Loucy (cell line): ENCODE results near the gene MTF1.

Source experiments
- H2AFZ ChIP-seq: fragments of 200-600 bp; sonication (generic); 2 replicates; pipeline ENCODE4 v1.6.0; 2016; ENCODE audit warnings: antibody characterized with exemption, mild to moderate bottlenecking, low read length, moderate library complexity
- H3F3A ChIP-seq: fragments of 200-600 bp; 2 replicates; pipeline ENCODE4 v1.6.0; 2016; ENCODE audit warnings: antibody characterized with exemption, low read depth, mild to moderate bottlenecking
- H3K27me3 ChIP-seq: fragments of 200-600 bp; sonication (generic); 2 replicates; pipeline ENCODE4 v1.6.1; 2014; ENCODE audit warnings: low read length, mild to moderate bottlenecking; ENCODE audit not compliant: insufficient read depth, poor library complexity, severe bottlenecking
- H3K36me3 ChIP-seq: fragments of 200-600 bp; sonication (generic); 2 replicates; pipeline ENCODE4 v1.6.1; 2016; ENCODE audit warnings: low read length; ENCODE audit not compliant: insufficient read depth
- H3K4me1 ChIP-seq: fragments of 200-600 bp; sonication (generic); 2 replicates; pipeline ENCODE4 v1.5.1; 2014; ENCODE audit warnings: low read length, mild to moderate bottlenecking; ENCODE audit not compliant: insufficient read depth, poor library complexity, severe bottlenecking
- H3K4me2 ChIP-seq: fragments of 200-600 bp; sonication (generic); 2 replicates; pipeline ENCODE4 v1.6.0; 2014; ENCODE audit warnings: antibody characterized with exemption, low read length, low read depth, mild to moderate bottlenecking; ENCODE audit not compliant: poor library complexity, severe bottlenecking
- H3K4me3 ChIP-seq: fragments of 200-600 bp; sonication (generic); 2 replicates; pipeline ENCODE4 v1.5.1; 2014; ENCODE audit warnings: low read length, mild to moderate bottlenecking, mixed read lengths; ENCODE audit not compliant: poor library complexity, severe bottlenecking
- H3K79me2 ChIP-seq: fragments of 200-600 bp; sonication (generic); 2 replicates; pipeline ENCODE4 v1.6.1; 2014; ENCODE audit warnings: low read length; ENCODE audit not compliant: insufficient read depth
- H3K9ac ChIP-seq: fragments of 200-600 bp; sonication (generic); 2 replicates; pipeline ENCODE4 v1.6.0; 2014; ENCODE audit warnings: mild to moderate bottlenecking, low read depth, low read length, moderate library complexity; ENCODE audit not compliant: poor library complexity, severe bottlenecking
- H3K9me2 ChIP-seq: fragments of 200-600 bp; sonication (generic); replicated peaks from 2 replicates; pipeline ENCODE4 v1.6.1; 2016; ENCODE audit warnings: low read depth, low read length, mixed read lengths
- H3K9me3 ChIP-seq: fragments of 200-600 bp; sonication (generic); 2 replicates; pipeline ENCODE4 v1.6.1; 2014; ENCODE audit warnings: mild to moderate bottlenecking, antibody characterized with exemption, low read length, low read depth; ENCODE audit not compliant: insufficient read depth
- H4K20me1 ChIP-seq: fragments of 200-600 bp; sonication (generic); 2 replicates; pipeline ENCODE4 v1.6.0; 2014; ENCODE audit warnings: antibody characterized with exemption, low read length, mild to moderate bottlenecking; ENCODE audit not compliant: insufficient read depth, poor library complexity, severe bottlenecking
- EZH2phosphoT487 ChIP-seq: fragments of 200-600 bp; IDR thresholded peaks from 2 replicates; pipeline ENCODE4 v1.6.1; 2018; ENCODE audit warnings: antibody characterized with exemption, mild to moderate bottlenecking, moderate library complexity, borderline replicate concordance
- TF ChIP-seq, protein P1 (sequence below): fragments of 200-600 bp; sonication (generic); conservative IDR thresholded peaks from 2 replicates; pipeline ENCODE4 v1.5.1; 2014; ENCODE audit warnings: mild to moderate bottlenecking, antibody characterized with exemption, low read length

Gene MTF1

DNA sequence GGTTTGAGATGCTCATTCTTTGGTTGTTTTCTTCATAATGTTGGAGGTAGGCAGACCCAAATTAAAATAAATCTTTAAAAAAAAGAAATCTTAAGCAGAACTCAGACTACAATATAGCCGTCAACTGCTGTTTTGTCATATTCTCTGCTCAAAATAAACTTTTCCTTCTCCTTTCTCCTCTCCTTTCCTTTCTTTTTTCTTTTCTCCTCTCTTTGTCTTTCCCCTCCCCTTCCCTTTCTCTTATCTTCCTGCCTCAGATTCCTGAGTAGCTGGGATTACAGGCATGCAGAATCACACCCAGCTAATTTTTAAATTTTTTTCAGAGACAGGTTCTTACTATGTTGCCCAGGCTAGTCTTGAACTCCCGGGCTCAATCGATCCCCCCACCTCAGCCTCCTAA, 24.8 kb upstream of the MTF1 start:
- Histone ChIP-seq H3K9ac (no peak overlapping the region), H3K4me3 (no peak overlapping the region), H3K27me3 (no peaks in the 10 kb centered on the region), H3K9me3 (no peaks in the 10 kb centered on the region), H4K20me1 (no peaks in the 10 kb centered on the region), H3F3A (no peaks in the 10 kb centered on the region), H3K79me2 (no peaks in the 10 kb centered on the region), H3K36me3 (peaks cover 90% of the 10 kb centered on the region; the same call in 1 of the 2 replicates), H2AFZ (no peak overlapping the region), H3K4me1 (no peaks in the 10 kb centered on the region), H3K9me2 (no peaks in the 10 kb centered on the region), H3K4me2 (no peak overlapping the region)
- no peak for TF ChIP-seq EZH2phosphoT487
- TF ChIP-seq, protein P1, sequence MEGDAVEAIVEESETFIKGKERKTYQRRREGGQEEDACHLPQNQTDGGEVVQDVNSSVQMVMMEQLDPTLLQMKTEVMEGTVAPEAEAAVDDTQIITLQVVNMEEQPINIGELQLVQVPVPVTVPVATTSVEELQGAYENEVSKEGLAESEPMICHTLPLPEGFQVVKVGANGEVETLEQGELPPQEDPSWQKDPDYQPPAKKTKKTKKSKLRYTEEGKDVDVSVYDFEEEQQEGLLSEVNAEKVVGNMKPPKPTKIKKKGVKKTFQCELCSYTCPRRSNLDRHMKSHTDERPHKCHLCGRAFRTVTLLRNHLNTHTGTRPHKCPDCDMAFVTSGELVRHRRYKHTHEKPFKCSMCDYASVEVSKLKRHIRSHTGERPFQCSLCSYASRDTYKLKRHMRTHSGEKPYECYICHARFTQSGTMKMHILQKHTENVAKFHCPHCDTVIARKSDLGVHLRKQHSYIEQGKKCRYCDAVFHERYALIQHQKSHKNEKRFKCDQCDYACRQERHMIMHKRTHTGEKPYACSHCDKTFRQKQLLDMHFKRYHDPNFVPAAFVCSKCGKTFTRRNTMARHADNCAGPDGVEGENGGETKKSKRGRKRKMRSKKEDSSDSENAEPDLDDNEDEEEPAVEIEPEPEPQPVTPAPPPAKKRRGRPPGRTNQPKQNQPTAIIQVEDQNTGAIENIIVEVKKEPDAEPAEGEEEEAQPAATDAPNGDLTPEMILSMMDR = no peak

DNA sequence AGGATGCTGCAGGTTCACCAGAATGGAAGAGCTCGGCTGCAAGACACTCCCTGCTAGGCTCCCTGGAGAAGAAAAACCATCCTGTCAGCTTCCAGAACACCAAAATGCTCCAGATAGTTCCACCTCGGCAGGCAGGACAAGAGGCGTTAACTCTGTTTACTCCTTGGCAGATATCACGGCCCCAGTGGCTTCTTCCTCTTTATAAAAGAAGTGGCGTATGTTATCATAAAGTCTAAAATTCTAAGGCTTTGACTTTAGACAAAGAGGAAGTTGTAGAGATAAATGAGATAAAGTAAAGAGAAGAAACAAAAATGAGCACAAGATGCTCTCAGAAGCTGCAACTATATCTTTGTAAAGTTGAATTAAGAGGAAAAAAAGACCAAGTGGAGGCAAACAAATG, 24.3 kb upstream of the MTF1 start:
- Histone ChIP-seq H3K79me2 (no peaks in the 10 kb centered on the region), H2AFZ (no peak overlapping the region), H3K4me3 (no peak overlapping the region), H3K27me3 (no peaks in the 10 kb centered on the region), H3K4me1 (no peaks in the 10 kb centered on the region), H3F3A (no peaks in the 10 kb centered on the region), H3K36me3 (peaks cover 87% of the 10 kb centered on the region; the same call in 1 of the 2 replicates), H3K9ac (no peak overlapping the region), H3K4me2 (no peak overlapping the region), H4K20me1 (no peaks in the 10 kb centered on the region), H3K9me3 (no peaks in the 10 kb centered on the region), H3K9me2 (no peaks in the 10 kb centered on the region)
- TF ChIP-seq, protein P1 = no peak
- no peak for TF ChIP-seq EZH2phosphoT487

DNA sequence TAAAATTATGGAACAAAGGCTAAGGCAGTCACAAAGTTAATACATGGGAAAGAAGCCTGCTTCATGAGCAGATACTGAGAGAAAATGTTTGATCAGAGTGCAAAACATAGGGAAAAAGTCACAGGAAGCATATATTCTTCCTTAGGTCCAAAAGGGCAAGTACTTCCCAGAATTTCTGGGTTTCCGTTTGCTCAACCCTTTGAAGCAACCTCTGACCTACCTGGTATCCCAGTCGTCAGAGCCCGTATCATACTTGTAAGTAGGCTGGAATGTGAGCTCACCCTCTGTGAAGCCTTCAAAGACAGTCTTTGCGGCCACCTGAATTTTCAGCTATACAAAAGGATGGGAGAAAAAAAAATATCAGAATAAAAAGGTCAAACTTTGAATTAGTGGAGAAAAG, 20.5 kb upstream of the MTF1 start:
- Histone ChIP-seq H3K4me3 (no peak overlapping the region), H3K9me2 (no peaks in the 10 kb centered on the region), H3K4me2 (no peak overlapping the region), H3F3A (no peaks in the 10 kb centered on the region), H3K36me3 (peaks cover 83% of the 10 kb centered on the region; the same call in 1 of the 2 replicates), H3K4me1 (no peaks in the 10 kb centered on the region), H3K27me3 (no peaks in the 10 kb centered on the region), H4K20me1 (no peaks in the 10 kb centered on the region), H3K9ac (no peak overlapping the region), H3K79me2 (no peaks in the 10 kb centered on the region), H2AFZ (no peak overlapping the region), H3K9me3 (no peaks in the 10 kb centered on the region)
- TF ChIP-seq, protein P1 = no peak
- no peak for TF ChIP-seq EZH2phosphoT487
